ENCODE measurements around the gene PRKCH.

Gene PRKCH

DNA sequence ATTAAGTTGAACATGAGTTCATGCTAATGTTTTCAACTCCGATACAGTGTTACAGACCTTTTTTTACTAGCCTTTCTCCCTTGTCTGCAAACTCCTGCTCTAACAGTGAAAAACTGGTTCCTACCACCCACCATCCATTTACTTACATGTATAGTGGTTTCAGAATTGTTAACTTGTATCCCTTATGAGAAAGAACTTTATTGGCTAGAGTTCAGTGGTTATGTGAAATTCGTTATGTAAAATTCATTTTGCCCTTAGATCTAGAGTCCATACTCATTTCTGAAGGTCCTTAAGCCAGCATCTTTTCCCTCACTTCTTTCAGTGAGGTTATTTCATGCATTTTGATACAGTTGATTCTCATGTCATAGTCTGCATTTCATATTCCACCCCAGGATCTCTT lies 51.0 kb downstream of the PRKCH start:
- peaks cover 39% of the 10 kb centered on the region for H3K9me3 ChIP-seq (ENCODE audit: insufficient read depth, low read length, severe bottlenecking)
- no peak overlapping the region for H3K4me3 ChIP-seq (ENCODE audit: low read depth in 1 of 2, low read length in 2 of 2)
- H3K9ac ChIP-seq (ENCODE audit: low read depth, low read length): no peak overlapping the region
- peaks cover 99% of the 10 kb centered on the region for H3K79me2 ChIP-seq (ENCODE audit: insufficient read depth, low read length)
- no peaks in the 10 kb centered on the region for H3K4me1 ChIP-seq (ENCODE audit: insufficient read depth, low read length)
- no peak overlapping the region for H2AFZ ChIP-seq (ENCODE audit: low read depth, low read length)
- no peaks in the 10 kb centered on the region for H3K27me3 ChIP-seq (ENCODE audit: insufficient read depth, low read length, poor library complexity)
- DNase-seq (no peak), ATAC-seq (ENCODE audit: insufficient read depth, low read depth) (no peak)
- peaks cover 13% of the 10 kb centered on the region; the same call in 1 of the 2 replicates for H4K20me1 ChIP-seq (ENCODE audit: insufficient read depth, low read length)
- TF ChIP-seq EZH2 (IDR thresholded peaks at IDR 0.05; ENCODE audit: borderline replicate concordance, low read depth, low read length, severe bottlenecking): no peak
- TF ChIP-seq, protein P1, sequence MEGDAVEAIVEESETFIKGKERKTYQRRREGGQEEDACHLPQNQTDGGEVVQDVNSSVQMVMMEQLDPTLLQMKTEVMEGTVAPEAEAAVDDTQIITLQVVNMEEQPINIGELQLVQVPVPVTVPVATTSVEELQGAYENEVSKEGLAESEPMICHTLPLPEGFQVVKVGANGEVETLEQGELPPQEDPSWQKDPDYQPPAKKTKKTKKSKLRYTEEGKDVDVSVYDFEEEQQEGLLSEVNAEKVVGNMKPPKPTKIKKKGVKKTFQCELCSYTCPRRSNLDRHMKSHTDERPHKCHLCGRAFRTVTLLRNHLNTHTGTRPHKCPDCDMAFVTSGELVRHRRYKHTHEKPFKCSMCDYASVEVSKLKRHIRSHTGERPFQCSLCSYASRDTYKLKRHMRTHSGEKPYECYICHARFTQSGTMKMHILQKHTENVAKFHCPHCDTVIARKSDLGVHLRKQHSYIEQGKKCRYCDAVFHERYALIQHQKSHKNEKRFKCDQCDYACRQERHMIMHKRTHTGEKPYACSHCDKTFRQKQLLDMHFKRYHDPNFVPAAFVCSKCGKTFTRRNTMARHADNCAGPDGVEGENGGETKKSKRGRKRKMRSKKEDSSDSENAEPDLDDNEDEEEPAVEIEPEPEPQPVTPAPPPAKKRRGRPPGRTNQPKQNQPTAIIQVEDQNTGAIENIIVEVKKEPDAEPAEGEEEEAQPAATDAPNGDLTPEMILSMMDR (IDR thresholded peaks at IDR 0.05; ENCODE audit: borderline replicate concordance, extremely low read depth, low read length, poor library complexity, severe bottlenecking): no peak
- no peak overlapping the region for H3K4me2 ChIP-seq (ENCODE audit: insufficient read depth, low read length)
- peaks cover 46% of the 10 kb centered on the region for H3K36me3 ChIP-seq (ENCODE audit: insufficient read depth, low read length)
- H3K27ac ChIP-seq (ENCODE audit: low read length): no peak overlapping the region

DNA sequence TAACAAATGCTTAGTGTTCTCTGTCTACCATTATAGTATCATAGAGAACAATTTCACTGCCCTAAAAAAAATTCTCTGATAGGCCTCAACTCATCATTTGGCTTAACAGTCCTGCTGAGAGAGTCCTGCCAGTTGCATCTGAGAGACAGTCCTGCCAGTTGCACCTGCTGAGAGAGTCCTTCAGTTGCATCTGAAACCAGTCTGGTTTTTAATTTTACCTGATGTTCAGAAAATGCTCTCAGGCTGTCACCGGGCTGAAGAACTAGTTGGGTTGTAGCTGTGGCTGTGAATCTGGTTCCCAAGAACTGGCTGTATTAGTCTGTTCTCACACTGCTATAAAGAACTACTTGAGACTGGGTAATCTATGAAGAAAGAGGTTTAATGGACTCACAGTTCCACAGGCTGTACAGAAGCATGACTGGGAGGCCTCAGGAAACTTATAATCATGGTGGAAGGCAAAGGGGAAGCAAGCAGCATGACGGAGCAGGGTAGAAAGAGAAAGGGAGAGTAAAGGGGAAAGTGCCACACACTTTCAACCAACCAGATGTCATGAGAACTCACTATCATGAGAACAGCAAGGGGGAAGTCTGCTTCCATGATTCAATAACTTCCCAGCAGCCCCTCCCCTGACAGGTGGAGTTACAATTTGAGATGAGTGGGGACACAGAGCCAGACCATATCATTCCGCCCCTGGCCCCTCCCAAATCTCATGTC lies 51.6 kb downstream of the PRKCH start:
- Histone ChIP-seq H2AFZ (ENCODE audit: low read depth, low read length) (no peak overlapping the region), H3K79me2 (ENCODE audit: insufficient read depth, low read length) (peaks cover 100% of the 10 kb centered on the region), H4K20me1 (ENCODE audit: insufficient read depth, low read length) (peaks cover 12% of the 10 kb centered on the region; the same call in 1 of the 2 replicates), H3K4me3 (ENCODE audit: low read depth in 1 of 2, low read length in 2 of 2) (no peak overlapping the region), H3K9me3 (ENCODE audit: insufficient read depth, low read length, severe bottlenecking) (peaks cover 39% of the 10 kb centered on the region), H3K27ac (ENCODE audit: low read length) (no peak overlapping the region), H3K9ac (ENCODE audit: low read depth, low read length) (no peak overlapping the region), H3K36me3 (ENCODE audit: insufficient read depth, low read length) (peaks cover 46% of the 10 kb centered on the region), H3K27me3 (ENCODE audit: insufficient read depth, low read length, poor library complexity) (no peaks in the 10 kb centered on the region), H3K4me1 (ENCODE audit: insufficient read depth, low read length) (no peaks in the 10 kb centered on the region), H3K4me2 (ENCODE audit: insufficient read depth, low read length) (no peak overlapping the region)
- ATAC-seq (ENCODE audit: insufficient read depth, low read depth) (no peak), DNase-seq (no peak)
- TF ChIP-seq EZH2 (IDR thresholded peaks at IDR 0.05; ENCODE audit: borderline replicate concordance, low read depth, low read length, severe bottlenecking): no peak
- TF ChIP-seq, protein P1 (IDR thresholded peaks at IDR 0.05; ENCODE audit: borderline replicate concordance, extremely low read depth, low read length, poor library complexity, severe bottlenecking): no peak

DNA sequence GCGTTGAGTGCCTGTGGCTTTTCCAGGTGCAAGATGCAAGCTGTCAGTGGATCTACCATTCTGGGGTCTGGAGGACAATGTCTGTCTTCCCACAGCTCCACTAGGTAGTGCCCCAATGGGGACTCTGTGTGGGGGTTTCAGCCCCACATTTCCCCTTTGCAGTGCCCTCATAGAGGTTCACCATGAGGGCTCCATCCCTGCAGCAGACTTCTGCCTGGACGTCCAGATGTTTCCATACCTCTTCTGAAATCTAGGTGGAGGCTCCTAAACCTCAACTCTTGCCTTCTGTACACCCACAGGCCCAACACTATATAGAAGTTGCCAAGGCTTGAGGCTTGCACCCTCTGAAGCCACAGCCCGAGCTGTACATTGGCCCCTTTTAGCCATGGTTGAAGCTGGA lies 52.9 kb downstream of the PRKCH start:
- ATAC-seq (ENCODE audit: insufficient read depth, low read depth) (no peak), DNase-seq (peak; percentile 32)
- Histone ChIP-seq H3K27ac (ENCODE audit: low read length) (no peak overlapping the region), H3K4me3 (ENCODE audit: low read depth in 1 of 2, low read length in 2 of 2) (peak overlapping the region in 1 of 2 experiments; percentile 14; a peak in 1 of 4 replicates), H3K4me2 (ENCODE audit: insufficient read depth, low read length) (no peak overlapping the region), H2AFZ (ENCODE audit: low read depth, low read length) (no peak overlapping the region), H3K27me3 (ENCODE audit: insufficient read depth, low read length, poor library complexity) (no peaks in the 10 kb centered on the region), H4K20me1 (ENCODE audit: insufficient read depth, low read length) (peaks cover 14% of the 10 kb centered on the region; the same call in 1 of the 2 replicates), H3K79me2 (ENCODE audit: insufficient read depth, low read length) (peaks cover 100% of the 10 kb centered on the region), H3K9me3 (ENCODE audit: insufficient read depth, low read length, severe bottlenecking) (peaks cover 39% of the 10 kb centered on the region), H3K9ac (ENCODE audit: low read depth, low read length) (no peak overlapping the region), H3K4me1 (ENCODE audit: insufficient read depth, low read length) (peaks cover 8% of the 10 kb centered on the region), H3K36me3 (ENCODE audit: insufficient read depth, low read length) (peaks cover 46% of the 10 kb centered on the region)
- no peak for TF ChIP-seq EZH2 (IDR thresholded peaks at IDR 0.05; ENCODE audit: borderline replicate concordance, low read depth, low read length, severe bottlenecking)
- TF ChIP-seq, protein P1 (IDR thresholded peaks at IDR 0.05; ENCODE audit: borderline replicate concordance, extremely low read depth, low read length, poor library complexity, severe bottlenecking): no peak
